PFSK-1 (cell line): ENCODE measurements around the gene DPT.

Source experiments
- FOXP2 ChIP-seq: optimal IDR thresholded peaks from 2 replicates; pipeline ENCODE3; 2011; ENCODE audit warnings: borderline replicate concordance, control low read depth, inconsistent platforms; ENCODE audit not compliant: insufficient read depth; ENCODE audit errors: extremely low read length, extremely low read depth
- POLR2AphosphoS5 ChIP-seq: IDR thresholded peaks from 2 replicates; pipeline ENCODE4 v1.6.1; 2012; ENCODE audit warnings: low read depth, mild to moderate bottlenecking, control low read depth, low read length, moderate library complexity
- REST ChIP-seq, 2 experiments: IDR thresholded peaks; 2 replicates each; pipeline versions ENCODE4 v1.6.1 to v1.8.0; 2011 to 2012; ENCODE audit warnings: low read depth in 2 of 2, low read length in 2 of 2, control low read depth in 1 of 2, inconsistent platforms in 1 of 2, mild to moderate bottlenecking in 1 of 2, moderate library complexity in 1 of 2; ENCODE audit not compliant: insufficient read depth in 1 of 2
- SIN3A ChIP-seq: IDR thresholded peaks from 2 replicates; pipeline ENCODE4 v1.6.1; 2012; ENCODE audit warnings: mild to moderate bottlenecking, low read length, moderate library complexity, borderline replicate concordance; ENCODE audit not compliant: insufficient read depth
- TAF1 ChIP-seq: IDR thresholded peaks from 2 replicates; pipeline ENCODE4 v1.6.1; 2012; ENCODE audit warnings: low read length, control low read depth, borderline replicate concordance; ENCODE audit not compliant: insufficient read depth

DPT gene

GRCh38 chr1:168689726-168690602, 39.0 kb downstream of the DPT start:
- TF ChIP-seq SIN3A (no peak), REST (IDR thresholded peaks at IDR 0.05; ENCODE audit: insufficient read depth in 1 of 2, low read depth in 2 of 2, low read length in 2 of 2) (no peak), POLR2AphosphoS5 (no peak), FOXP2 (no peak), TAF1 (no peak)

- TF ChIP-seq SIN3A (no peak), POLR2AphosphoS5 (no peak), REST (IDR thresholded peaks at IDR 0.05; ENCODE audit: insufficient read depth in 1 of 2, low read depth in 2 of 2, low read length in 2 of 2) (no peak), TAF1 (no peak), FOXP2 (no peak)
These were observed 39.7 kb downstream of the DPT start for GRCh38 chr1:168689327-168689657.

GRCh38 chr1:168688644-168689326, 40.2 kb downstream of the DPT start:
- TF ChIP-seq REST (IDR thresholded peaks at IDR 0.05; ENCODE audit: insufficient read depth in 1 of 2, low read depth in 2 of 2, low read length in 2 of 2) (no peak), TAF1 (no peak), POLR2AphosphoS5 (no peak), FOXP2 (no peak), SIN3A (no peak)

GRCh38 chr1:168687816-168688215, 41.2 kb downstream of the DPT start:
- TF ChIP-seq POLR2AphosphoS5 (no peak), REST (IDR thresholded peaks at IDR 0.05; ENCODE audit: insufficient read depth in 1 of 2, low read depth in 2 of 2, low read length in 2 of 2) (no peak), SIN3A (no peak), TAF1 (no peak), FOXP2 (no peak)
